GM04504 (cell line): ENCODE results near the gene RBBP8NL.
"Not testable (repeated sequence)": the region's sequence is repeated elsewhere in the genome, so short reads cannot be mapped to it uniquely, and the experiment has no call there.

Experiments used
- DNase-seq: peaks from one replicate; pipeline ENCODE4 v3.0.0-alpha.2; 2012; ENCODE audit warnings: low read depth

Gene RBBP8NL

DNA sequence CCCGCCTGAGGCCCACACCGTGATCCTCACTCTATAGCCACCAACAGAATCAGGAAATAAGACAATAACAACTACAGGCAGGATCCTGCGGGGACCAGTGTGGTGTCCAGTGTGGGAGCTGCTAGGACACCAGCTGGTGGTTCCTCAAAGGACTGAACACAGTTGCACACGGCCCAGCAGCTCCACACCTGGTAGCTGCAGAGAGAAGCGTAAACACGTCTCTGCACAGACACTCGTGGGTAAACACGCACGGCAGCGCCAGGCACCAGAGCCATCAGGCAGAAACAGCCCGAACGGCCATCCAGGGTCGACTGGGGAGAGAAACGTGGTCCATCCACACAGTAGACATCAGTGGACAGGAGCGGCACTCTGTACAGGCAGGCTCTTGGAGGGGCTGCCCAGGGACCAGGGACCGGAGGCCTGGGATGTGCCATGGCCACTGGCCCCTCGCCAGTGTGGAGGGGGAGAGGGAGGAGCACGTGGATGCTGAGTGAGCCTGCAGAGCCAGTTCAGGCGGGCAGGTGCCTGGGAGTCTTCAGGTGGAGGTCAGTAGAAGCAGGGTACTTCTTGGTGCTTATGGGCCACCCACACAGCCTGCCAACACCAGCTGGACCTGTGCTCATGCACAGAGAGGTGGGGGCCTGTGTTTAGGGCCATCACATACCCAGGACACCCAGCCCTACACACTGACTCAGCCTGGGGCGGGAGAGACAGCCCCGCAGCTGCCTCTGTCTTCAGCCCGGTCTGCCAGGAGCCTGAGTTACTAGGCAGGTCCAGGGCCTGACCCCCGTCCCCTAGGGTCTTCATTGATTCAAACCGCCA is 52.8 kb downstream of the RBBP8NL start:
- no peak for DNase-seq

DNA sequence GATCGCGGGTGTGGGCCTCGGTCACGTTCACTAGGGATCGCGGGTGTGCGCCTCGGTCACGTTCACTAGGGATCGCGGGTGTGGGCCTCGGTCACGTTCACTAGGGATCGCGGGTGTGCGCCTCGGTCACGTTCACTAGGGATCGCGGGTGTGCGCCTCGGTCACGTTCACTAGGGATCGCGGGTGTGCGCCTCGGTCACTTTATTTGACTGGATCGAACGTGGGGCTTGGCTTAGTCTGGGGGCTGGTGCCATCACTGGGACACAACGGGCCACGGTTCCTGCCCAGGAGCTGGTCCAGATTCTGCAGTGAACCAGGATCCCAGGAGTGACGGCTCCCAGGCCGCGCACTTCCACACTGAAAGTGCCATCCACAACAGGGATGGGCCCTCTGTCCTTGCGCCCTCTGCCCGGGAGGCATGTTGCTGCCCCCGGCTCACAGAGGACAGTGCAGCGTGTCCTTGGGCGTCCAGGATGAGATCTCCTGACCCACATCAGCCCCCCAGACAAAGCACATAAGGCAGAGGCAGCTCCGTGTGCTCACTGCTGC is 53.6 kb downstream of the RBBP8NL start:
- not testable (repeated sequence) for DNase-seq

DNA sequence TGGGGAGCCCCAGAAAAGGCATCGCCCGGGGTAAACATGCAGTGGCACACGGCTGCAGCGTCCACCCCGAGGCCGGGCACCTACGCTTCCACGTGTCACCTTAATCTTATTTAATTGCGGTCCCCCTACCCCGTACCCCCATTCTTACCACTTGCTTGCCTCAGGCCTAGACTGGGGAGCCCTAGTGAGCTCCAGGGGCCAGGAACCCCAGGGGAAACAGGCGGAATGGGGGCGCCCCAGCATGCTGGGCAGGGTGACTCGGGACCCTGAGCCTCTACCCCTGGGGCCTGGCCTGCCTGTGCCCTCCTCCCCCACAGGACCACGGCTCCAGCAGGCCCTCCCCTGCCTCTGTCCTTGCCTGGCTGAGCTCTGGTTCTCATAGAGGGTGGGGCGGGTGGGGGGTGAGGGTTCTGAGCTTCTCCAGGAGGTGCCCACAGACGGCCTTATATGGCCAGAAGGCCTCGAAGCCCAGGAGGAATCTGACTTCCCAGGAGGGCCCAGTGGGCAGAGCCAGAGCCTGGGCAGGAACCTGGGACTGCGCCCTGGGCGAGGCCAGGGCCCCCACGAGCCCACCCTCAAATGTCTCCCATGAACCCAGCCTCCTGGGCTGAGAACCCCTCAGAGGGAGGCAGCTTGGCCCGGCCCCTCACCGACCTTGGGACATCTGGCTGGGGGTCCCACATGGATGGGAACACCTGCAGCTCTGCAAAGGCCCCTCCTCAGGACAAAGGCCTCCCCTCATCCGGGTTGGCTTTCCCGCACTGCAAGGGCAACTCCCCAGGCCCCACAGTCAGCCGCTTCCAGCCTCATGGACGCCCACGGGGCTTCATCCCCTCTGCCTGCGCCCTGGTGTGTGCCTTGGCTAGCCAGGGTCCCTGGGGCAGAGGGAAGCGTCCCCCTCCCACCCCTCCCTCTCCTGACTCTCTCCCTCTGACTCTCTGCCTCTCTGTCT is 55.0 kb downstream of the RBBP8NL start:
- no peak for DNase-seq

DNA sequence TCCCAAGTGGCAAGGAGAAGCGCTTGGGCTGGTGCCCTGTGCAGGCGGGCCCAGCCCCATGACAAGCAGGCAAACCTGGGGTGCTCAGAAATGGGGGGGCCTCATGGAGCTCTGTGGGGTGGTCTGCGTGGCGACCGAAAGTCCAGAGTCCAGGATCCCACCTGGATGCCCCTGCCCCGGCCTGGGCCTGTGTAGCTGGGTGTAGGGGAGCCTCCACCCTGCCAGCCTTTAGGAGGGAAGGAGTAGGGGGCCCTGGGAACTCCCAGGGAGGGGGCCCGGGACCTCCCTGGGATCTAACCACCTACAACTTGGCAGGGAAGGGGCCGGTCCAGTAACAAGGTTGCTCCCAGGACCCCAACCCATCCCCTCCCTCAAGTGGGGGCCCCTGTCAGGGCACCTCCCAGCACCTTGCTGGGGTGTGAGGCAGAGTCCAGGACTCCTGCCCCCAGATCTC is 55.7 kb downstream of the RBBP8NL start:
- DNase-seq, result no peak

DNA sequence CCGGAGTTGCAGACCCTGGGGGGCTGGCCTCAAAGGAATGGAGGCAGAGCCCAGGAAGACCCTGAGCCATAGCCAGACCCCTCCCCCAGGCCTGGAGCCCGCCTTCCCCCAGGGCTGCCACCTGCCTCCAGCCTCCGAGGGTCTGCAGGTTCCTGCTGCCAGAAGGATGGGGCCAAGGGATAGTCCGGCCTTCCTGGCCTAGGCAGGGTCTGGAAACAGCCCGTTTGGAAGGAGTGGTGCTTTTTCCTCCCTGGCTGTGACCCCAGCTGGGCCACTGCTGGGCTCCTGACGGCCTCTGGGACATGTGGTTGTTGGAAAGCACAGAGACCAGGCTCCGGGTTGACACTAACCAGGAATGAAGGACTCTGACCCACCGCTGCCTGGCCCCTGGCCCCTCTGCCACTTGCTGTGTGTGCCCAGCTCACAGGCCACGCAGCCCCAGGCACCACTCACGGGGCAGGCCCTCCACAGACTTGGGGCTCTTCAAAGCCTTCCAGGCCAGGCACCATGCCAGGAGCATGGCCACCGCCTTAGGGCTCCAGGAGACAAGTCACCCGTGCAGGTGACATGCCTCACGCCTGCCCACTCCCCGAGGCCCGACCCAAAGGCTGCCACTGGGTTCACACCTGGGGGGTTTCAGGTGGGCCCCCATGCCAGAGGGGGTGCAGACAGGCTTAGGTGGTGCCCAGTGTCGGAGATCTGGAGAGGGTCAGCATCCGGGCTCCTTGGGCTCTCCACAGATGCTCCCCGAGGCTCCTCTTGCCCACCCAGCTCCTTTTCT is 56.3 kb downstream of the RBBP8NL start:
- DNase-seq, result no peak

DNA sequence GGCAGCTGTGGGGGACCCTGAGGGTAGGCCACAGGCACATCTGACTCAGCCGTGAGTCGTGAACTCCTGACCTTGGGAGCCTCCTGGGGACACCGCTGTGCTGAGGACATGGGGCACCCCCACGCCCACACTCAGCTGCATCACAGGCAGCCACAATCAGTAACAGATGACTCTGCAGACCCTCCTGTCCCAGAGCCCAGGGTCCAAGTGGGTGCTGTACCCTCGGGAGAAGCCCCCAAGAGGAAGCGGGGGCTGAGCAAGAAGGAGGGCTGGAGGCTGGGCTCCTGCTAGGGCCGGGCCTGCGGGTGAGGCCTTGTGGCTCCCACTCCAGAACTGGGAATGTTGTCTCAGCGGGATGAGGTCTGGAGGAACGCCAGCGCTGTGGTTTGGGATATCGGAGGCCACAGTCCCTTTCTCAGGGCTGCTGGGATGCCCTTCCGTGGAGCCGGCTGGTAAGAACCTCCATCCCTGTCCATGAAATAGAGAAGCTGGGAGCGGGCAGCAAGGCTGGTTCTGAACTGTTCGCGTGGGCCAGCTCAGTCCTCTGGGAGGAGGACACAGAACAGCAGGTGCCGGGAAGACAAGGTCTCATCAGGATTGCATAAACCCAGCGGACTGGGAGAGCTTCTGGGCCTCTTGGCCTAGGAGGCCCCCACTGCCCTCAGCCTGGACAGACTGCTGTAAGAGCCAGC is 57.1 kb downstream of the RBBP8NL start:
- peak; percentile 60 for DNase-seq

DNA sequence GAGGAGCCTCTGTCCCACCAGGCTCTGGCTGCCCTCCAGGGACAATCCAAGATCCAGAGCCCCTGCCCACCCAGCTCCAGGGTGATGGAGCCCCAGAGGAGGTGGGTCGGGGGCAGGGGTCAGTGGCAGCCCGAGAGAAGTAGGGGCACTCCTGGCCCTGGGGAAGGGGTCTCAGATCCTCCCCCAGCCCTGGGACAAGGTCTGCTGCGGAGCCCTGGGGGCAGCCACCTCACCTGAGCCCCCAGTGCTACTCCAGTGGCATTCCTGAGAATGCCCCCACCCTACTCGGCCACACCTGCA is 57.6 kb downstream of the RBBP8NL start:
- no peak for DNase-seq

DNA sequence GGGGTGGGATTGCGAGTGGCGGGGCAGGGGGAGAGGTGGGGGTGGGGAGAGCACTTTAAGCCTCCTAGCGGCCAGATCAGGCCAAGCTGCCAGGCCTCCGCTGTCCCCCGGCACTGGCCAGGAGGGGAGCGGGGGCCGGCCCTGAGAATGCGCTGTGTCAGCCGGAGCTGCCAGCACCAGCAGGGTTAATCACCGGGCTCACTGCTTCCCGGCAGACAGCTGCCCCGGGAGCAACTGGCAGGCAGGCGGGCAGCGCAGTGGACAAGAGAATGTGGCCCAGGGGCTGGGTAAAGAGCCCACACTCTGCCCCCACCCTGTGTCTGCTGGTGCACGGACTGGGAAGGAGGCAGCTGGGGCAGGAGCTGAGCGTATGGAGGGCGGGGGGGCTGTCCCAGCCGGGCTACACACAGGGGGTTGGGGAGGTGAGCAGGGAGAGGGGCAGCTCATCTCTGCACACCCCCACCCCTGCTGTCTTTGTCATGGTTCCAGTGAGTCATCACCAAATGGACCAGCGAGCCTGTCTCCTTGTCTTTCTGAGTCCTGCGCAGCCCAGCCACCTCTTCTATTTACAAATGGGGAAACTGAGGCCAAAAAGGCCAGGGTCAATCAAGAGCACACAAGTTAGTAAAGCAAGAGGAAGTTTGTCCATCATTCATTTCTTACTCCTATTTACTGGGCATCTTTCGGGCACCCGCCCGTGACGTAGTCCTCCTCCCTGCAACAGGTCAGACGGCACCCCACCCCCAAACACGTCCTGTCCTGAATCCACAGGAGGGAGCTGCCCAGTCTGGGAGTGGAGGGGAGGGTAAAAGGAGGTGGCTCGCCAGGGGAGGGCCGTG is 58.1 kb downstream of the RBBP8NL start:
- DNase-seq, result no peak

DNA sequence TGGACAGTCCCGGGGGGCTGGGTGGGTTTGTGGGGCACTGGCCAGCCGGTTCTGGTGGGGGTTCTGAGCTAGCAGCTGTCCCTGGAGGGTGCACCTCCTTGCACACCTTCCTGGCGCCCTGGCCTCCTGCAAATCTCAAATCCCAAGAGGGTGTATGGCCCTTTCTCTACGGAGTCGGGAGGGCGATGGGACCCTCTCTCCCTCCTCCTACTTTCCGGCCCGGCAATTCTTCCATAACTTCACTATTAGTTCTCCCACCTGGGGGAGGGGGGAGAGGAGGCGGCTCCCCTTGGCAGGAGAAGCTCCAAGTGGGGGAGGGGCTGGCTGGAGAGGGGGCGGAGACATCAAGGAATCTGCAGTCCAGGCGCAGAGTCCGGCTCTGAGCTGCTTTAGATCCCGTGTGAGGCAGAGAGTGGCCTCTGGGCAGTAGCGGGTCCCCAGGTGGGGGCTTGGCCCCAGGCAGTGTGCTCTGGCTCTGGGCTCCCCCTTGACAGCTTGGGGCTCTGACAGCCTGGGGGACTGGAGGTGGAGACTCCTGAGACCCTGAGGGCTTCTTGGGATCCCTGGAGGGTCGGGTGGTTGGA is 58.9 kb downstream of the RBBP8NL start:
- DNase-seq, result no peak

DNA sequence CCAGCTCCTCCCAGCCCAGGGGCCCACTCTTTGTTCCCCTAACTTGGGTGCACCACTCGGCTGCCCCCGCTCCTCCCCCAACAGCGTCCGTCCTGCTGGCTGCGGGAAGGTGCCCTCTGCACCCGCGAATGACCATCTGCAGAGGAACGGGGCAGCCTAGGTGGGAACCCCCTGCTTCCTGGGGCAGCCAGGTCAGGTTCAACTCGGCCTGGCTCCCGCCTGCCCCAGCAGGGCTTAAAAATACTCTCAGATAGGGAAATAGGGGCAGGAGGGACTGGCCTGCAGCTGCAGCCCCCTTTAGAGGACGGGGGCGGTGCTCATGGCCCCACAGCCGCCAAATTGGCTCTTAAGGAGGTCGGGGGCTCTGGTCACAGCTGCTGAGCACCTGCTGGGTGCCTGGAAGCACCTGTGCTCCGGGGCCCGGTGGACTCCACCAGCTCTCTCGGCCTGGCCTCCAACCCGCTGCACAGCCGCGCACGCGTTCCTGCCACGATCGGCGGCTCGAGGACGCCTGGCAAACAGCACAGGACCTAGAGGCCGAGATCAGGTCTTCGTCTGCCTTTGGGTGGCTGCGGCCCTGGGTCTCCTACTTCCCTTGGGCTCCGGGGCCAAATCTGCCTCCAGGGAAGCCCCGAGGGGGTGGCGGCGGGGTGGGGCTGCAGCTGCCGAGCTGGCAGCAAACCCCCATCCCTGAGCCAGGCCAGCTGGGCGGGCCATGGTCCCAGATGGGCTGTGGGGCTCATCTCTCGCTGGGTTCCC is 59.5 kb downstream of the RBBP8NL start:
- DNase-seq, result no peak

DNA sequence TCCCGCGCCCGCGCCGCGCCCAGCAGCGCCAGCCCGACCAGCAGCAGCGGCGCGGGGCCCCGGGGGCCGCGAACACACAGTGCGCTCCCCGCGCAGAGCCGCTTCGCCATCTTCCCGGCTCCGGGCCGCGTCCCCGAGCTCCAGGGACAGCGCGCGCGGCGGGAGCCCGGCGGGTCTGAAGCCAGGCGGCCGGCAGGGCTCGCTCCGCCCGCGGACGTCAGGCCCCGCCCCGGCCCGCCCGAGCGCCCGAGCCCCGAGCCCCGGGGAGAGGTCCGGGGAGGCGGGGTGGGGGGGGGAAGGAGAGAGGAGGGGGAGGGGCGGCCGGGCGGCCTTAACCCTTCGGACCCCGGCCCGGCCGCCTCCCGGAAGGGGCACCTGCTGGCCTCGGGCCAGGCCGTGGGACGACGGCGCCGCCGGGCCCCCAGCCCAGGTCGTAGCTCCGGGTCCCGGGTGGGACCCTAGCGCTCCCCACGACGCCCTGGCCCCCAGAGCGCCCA is 60.2 kb downstream of the RBBP8NL start, which contains the start of gene LAMA5:
Gene LAMA5, minus strand, starts transcription at position 177 of the 497 bp plus-strand sequence. Its CDS starts 67 bp downstream, at position 110.
- no peak for DNase-seq

DNA sequence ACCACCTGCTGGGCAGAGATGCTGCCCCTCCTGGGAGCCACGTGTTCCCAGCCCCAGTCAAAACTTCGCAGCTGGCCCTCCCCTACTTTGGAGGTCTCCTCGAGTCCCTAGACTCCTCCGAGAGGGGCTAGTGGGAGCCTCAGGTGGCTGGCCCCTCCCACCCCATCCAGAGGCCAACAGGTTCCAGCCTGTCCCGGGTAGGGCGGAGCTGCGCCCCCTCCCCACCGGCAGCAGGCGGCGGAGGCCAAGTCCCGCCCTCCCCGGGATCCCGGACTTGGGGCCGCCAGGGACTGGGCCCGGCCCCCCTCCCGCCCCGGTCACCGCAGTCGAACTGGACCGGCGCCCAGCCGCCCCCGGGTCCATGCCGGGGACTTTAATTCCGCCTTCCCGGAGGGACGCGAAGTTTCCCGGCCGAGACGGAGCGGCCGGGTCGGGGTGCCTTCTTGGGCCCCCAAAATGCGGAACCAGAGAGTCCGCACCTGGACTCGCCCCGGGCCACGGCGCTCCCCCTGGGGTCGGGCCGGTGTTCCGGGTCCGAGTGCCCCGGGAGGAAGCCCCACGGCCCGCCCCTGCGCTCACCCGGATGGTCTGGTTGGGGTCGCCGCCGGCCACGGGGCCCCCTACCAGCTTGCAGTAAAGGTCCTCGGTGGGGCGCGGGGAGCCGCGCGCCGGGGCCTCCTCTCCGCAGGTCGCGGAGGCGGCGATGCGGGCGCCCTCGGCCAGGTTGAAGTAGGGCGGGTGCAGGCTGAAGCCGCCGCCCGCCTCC is 60.8 kb downstream of the RBBP8NL start:
- DNase-seq, result no peak

DNA sequence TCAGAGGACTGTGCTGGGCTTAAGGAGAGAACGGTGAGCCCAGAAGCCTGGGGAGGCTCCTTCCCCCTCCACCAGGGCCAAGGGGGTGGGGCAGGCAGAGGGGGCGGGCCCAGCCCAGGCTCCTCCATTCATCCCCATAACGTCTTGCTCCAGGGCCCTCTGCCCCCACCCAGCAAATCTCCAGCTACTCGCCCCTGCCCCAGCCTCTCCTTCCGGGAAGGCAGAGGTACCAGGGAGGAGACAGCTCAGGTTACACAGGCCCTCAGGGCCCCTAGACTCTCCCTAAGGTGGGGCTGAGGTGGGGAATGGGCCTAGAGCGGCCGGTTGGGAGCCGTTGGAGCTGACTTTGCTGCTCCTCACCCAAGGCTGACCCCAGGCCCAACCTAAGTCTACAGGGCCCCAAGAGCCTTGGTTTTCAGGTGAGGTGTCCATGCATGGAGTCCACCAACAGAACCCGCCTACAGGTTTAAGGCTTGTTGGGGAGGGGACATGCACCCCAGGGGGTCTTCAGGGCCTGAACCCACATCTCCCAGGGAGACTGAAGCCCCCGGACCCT is 61.4 kb downstream of the RBBP8NL start:
- DNase-seq, result no peak

DNA sequence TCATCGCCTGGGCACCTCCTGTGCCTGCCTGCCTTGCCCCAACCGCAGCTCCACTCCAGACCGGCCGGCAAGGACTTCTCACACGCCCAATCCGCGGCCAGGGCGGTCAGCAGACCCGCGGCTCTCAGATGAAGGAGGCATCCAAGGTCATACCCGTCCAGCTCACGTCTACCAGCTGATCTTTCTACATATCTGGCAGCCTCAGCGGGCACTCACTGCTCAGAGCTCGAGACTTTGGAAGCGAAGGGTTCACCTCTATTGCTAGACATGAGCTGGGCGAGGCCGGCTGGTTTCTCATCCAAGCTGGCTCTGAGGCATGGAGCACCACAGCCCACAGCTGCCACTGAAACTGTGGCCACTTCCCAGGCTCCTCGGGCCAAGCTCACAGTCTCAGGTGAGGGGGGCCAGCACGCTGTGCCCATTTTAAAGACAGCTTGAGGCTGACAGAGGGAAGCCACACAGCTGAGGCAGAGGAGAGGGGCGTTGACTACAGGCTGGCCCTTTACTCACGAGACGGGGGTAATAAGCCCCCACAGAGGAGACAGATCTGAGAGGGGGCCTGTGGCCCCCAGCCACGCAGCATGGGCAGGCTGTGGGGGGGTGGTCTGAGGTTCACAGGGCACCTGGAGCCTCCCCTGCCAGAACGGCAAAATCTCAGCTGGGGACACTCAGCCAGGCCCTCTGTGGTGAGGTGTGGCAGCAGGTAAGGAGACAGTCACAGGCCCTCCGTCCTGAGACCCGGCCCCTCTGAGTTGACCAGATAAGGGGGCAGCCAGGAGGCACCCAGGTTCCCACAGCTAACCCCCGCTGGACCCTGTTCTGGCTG is 62.2 kb downstream of the RBBP8NL start:
- no peak for DNase-seq

DNA sequence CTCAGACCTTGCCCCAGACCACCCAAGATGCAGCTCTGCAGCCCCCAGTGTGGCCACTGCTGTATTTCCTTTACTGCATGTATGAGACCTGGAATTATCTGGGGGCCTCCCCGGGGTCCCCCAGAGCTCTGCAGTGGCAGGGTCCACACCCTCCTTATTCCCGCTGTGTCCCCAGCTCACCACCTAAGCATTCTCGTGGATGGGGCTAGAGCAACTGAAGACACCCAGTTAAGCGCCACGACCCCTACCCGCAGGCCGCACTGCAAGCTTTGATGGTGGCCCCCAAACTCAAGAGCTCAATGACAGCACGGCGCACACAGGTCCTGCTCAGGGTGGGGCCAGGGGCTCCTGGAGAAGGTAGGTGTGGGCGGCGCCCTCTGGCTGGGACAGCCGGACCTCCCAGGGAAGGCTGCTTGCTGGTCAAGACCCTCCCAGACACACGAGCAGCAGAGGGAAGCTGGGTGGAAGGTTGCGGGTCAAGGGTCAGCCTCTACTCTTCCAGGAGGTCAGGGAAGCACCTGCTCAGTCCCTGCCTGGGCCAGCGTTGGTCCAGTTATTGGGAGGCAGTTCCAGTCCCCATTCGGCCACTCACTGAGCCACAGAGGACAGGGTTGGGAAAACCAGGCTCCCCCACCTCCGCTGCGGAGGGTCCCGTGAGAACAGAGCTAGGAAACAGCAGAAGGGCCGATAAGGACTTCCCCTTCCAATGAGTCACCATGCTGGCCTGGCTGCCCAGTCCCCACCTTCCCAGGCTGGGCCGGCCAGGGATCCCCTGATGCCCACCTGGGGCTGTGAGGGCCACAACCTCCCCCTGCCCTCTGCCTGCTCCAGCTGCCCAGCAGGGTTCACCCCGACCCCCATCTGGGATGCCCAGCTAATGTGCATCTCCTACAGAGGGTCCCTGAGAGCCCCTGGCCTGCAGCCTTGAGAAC is 63.2 kb downstream of the RBBP8NL start:
- no peak for DNase-seq
